HG03159 (cell line): Measurements from ENCODE around the gene ARL15.

Experiments used
- ATAC-seq: cut with Tn5 transposase; IDR thresholded peaks from one replicate; pipeline ENCODE4 v1.9.1; 2021; ENCODE audit warnings: mild to moderate bottlenecking, moderate library complexity; ENCODE audit not compliant: unreplicated experiment

The ARL15 gene

GRCh38 chr5:54254482-54255198 is 55.7 kb downstream of the ARL15 start:
- no peak for ATAC-seq

DNA sequence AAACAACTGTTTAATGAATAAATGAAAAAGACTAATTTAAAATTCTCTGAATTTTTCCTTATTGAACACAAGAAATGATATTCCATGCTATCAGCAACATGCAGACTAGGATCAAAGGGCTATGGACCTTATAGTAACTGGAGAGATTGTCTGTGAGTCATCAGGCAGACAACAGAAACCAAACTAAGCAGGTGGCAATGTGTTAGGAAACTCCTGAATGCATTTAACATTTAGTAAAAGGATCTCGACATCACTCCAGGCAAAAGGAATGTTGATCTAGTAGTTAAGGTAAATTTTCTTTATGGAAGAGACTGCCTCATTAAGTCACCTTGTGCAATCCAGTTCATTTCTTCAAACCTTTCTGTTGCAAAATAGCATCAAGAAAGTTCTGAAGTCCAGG is 58.4 kb downstream of the ARL15 start:
- no peak for ATAC-seq

GRCh38 chr5:54249210-54250028 is 61.0 kb downstream of the ARL15 start:
- no peak for ATAC-seq

DNA sequence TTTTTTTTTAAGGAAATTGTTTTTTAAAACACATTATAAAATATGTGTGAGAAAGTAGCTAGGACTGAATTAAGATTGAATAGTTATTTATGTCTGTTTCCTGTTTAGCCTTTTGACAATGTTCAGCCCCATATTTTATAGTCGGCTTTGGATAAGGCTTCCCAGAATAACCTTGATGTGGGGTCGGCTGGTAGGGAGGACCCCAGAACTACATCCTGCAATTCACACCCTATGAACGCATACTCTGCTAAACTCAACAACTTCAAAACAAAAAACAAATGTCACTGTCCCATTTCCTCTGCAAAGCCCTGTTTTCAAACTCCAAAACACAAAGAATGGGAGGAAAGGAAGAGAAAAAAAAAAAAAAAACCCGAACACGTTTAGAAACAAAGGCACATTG is 63.1 kb downstream of the ARL15 start:
- ATAC-seq: no peak

DNA sequence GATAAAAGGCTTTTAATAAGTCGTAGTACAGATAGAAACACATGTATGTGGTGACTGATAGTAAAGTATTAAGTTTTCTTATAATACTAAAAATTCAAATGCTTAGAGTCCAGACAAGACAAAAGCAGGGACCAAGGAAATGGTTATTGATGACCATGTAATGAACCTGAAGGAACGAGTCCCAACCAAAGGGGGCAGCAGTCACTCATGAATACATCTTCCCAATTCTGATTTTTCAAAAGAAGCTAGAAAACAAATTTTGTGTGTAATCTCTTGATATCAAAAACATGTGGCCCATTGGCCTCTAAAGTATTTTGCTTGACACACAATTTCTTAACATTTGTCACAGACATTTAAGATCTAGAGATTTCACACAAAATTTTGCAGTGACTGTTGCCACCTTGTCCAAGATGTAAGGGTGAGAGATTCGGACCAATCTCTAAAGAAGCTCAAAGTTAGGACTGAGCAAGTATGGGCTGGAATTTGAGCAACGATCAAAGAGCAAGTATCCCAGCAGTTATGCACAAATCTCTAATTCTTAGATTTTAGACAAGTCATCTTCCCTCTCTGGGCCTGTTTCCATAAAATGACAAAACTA is 66.8 kb downstream of the ARL15 start:
- peak; percentile 70 for ATAC-seq

DNA sequence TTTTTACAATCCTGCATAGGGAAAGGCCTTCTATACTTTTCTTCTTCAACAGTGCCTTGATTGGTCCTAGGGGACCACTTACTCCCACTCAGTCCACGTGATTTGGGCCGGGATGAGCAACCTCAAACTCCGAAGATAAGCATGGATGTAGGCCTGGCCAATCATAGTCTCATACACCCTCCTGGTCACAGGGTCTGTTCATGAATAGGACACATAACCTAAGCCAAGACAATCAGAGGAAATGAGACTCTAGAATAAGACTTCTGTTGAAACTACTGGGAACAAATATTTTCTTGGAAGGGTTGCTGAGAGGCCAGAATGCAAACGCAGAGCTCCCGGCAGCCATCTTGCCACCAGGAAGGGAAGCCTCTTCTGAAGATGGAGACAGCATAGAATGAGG is 68.1 kb downstream of the ARL15 start:
- ATAC-seq: no peak

- ATAC-seq: no peak
Observed at GRCh38 chr5:54234304-54234933, 76.0 kb downstream of the ARL15 start.

- no peak for ATAC-seq
Observed at GRCh38 chr5:54230936-54231685, 79.3 kb downstream of the ARL15 start.

GRCh38 chr5:54229041-54229780 is 81.2 kb downstream of the ARL15 start:
- ATAC-seq: peak; percentile 96

GRCh38 chr5:54227759-54228158 is 82.6 kb downstream of the ARL15 start:
- no peak for ATAC-seq

DNA sequence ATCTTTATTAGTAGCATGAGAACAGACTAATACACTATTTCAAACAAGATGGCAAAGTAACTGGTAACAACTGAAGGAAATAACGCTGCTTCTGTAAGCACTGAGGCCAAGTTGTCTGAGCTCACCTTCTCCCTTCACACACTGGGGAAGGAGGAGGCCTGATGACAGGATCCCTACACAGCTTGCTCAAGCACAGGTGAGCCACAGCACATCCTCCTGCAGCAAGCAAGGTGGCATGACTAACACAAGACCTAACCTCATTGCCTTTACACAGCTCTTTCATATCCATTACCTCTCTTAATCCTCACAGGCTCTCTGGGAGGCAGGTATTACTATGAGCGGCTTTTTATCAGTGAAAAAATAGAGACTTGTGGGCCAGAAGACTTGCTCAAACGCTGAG is 83.3 kb downstream of the ARL15 start:
- no peak for ATAC-seq

DNA sequence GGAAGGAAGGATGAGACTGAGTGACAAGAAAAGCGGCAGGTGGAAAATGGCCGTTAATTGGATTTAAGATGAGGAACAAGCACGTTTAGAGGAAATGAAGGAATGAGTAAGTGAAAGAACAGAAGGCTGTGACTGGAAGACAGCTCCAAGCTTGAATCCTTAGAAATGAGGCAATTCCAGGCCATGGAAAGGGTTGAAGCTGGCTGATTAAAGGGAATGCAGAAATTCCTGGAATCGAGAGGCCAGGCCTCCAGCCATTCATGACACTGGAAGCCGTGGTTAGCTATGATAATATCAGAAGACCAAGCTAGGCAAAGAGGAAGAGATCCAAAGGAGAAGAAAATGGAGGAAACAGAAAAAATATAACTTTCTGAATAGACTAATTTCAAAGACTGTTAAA is 84.2 kb downstream of the ARL15 start:
- ATAC-seq: no peak

DNA sequence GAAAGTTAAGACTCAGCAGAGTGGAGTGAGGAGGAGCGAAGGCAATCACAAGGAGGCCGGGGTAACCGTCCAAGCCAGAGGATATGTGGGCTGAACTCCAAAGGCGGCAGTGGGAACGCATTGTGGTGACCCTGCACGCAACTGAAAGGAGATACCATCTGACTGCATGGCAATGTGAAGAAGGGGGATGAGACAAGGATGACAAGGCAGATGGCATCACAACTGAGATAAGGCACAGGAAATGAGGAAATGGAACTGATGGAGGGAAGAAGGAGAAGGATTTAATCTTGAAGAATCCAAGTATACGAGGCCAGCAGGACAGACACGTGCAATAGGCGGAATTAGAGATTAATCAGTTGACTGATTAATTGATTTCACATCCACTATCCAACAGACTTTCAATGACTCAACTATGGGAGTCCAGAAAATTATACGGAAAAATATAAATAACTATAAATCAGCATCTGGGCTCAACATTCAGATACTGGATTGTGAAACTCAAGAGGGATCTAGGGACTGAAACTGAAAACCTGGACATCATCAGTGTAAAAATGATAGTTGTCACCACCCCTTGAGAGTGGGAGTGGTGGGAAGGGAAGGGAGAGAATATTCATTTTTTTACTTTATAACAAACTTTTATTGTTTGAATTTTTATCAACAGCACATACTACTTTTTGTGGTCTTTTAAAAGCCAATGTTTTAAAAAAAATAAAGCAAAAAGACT is 86.1 kb downstream of the ARL15 start:
- no peak for ATAC-seq

- no peak for ATAC-seq
Observed at GRCh38 chr5:54222336-54222735, 88.0 kb downstream of the ARL15 start.

DNA sequence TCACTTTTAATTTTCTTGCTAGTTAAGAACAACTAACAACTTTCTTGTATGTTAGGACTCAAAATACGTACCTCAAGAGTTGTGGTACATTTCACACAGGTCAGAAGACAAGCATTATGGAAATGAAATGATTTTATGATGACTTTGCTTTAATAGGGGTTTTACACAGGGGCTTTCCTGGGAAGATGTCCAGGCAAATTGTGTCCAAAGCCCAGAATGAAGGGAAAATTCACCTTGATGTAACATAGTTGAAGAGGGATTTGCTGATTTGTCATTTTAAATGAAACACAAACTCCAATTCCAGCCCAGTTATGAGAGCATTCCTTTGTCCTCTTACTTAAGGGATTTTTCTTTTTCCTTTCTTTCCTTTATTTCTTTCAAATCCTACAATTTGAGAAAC is 89.2 kb downstream of the ARL15 start:
- no peak for ATAC-seq

DNA sequence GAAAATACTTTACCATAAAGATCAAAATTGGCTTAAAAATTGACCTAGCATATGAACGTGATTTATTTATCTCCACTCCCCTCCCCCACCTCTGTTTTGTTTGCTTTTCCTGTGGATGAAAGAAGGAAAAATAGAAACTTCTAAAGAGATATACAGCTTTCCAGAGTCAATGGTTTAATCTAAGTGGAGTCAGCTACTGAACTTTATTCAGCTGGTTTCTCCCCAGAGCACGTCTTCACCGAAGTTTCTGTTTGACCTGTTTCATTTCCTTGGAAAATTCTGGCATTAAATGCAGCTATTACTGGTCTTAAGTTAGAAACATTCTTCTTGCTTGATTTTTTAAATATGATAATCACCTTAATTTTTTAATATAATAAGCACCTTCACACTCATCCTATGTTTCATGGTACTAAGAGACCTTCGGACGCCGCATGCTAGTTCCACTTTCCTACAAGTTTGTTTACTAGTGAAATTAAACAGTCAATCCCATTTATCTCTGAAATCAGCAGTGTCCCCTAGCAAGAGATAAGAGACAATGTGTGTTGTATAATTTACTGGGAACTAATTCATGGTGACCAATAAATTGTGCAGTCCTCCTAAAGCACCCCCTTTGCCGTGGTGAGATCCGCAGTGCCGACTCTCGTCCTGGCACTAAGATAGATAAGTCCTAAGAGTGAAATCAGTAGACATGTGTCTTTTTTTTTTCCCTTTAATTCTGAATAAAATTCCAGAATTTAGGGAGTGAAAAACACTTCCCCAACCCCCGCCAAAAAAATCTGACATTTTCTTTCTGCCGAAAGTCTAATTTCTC is 89.9 kb downstream of the ARL15 start:
- ATAC-seq: no peak

GRCh38 chr5:54217826-54218503 is 92.4 kb downstream of the ARL15 start:
- peak; percentile 75 for ATAC-seq

- no peak for ATAC-seq
Observed at GRCh38 chr5:54215233-54215736, 95.1 kb downstream of the ARL15 start.
